ENCODE results near the gene GGT1.

DNA sequence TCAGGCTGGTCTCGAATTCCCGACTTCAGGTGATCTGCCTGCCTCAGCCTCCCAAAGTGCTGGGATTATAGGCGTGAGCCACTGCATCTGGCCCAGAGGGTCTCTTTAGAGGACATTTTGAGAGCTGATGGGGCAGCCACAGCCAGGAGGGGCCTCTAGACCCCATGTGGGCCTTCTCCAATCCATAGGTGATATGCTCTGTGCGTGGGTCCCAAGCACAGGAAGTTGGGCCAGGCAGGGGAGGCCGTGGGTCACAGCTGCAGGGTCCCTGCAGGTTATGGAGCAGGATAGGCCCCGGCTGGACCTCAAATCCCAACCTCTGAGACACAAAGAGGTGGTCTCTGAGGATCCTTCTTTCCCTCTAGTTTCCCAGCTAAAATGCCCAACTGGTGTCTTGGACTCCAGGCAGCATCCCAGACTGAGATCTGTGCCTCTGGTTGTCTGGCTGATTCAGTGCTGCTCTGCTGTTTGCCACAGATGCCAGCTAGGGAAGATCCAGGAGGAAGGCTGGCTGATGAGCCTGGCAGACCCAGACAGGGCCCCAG is 11.6 kb upstream of the GGT1 start:
- no peak for TF ChIP-seq CTCF (IDR thresholded peaks at IDR 0.05 in 2 of 3, conservative IDR thresholded peaks at IDR 0.05 in 1 of 3; ENCODE audit: borderline replicate concordance in 1 of 3, insufficient read depth in 1 of 3, low read depth in 2 of 3, low read length in 2 of 3)
- TF ChIP-seq, protein P1, sequence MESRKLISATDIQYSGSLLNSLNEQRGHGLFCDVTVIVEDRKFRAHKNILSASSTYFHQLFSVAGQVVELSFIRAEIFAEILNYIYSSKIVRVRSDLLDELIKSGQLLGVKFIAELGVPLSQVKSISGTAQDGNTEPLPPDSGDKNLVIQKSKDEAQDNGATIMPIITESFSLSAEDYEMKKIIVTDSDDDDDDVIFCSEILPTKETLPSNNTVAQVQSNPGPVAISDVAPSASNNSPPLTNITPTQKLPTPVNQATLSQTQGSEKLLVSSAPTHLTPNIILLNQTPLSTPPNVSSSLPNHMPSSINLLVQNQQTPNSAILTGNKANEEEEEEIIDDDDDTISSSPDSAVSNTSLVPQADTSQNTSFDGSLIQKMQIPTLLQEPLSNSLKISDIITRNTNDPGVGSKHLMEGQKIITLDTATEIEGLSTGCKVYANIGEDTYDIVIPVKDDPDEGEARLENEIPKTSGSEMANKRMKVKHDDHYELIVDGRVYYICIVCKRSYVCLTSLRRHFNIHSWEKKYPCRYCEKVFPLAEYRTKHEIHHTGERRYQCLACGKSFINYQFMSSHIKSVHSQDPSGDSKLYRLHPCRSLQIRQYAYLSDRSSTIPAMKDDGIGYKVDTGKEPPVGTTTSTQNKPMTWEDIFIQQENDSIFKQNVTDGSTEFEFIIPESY (IDR thresholded peaks at IDR 0.05; ENCODE audit: extremely low read depth, insufficient replicate concordance, low read length) = no peak
- TF ChIP-seq RAD21 (IDR thresholded peaks at IDR 0.05; ENCODE audit: low read depth) = no peak
- TF ChIP-seq SIN3A (IDR thresholded peaks at IDR 0.05; ENCODE audit: low read depth) = no peak
- no peak for TF ChIP-seq JUND (IDR thresholded peaks at IDR 0.05)
- TF ChIP-seq EZH2 (IDR thresholded peaks at IDR 0.05) = no peak
- TF ChIP-seq, protein P2, sequence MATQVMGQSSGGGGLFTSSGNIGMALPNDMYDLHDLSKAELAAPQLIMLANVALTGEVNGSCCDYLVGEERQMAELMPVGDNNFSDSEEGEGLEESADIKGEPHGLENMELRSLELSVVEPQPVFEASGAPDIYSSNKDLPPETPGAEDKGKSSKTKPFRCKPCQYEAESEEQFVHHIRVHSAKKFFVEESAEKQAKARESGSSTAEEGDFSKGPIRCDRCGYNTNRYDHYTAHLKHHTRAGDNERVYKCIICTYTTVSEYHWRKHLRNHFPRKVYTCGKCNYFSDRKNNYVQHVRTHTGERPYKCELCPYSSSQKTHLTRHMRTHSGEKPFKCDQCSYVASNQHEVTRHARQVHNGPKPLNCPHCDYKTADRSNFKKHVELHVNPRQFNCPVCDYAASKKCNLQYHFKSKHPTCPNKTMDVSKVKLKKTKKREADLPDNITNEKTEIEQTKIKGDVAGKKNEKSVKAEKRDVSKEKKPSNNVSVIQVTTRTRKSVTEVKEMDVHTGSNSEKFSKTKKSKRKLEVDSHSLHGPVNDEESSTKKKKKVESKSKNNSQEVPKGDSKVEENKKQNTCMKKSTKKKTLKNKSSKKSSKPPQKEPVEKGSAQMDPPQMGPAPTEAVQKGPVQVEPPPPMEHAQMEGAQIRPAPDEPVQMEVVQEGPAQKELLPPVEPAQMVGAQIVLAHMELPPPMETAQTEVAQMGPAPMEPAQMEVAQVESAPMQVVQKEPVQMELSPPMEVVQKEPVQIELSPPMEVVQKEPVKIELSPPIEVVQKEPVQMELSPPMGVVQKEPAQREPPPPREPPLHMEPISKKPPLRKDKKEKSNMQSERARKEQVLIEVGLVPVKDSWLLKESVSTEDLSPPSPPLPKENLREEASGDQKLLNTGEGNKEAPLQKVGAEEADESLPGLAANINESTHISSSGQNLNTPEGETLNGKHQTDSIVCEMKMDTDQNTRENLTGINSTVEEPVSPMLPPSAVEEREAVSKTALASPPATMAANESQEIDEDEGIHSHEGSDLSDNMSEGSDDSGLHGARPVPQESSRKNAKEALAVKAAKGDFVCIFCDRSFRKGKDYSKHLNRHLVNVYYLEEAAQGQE (IDR thresholded peaks at IDR 0.05; ENCODE audit: low read depth) = no peak
- TF ChIP-seq ELF1 (IDR thresholded peaks at IDR 0.05; ENCODE audit: borderline replicate concordance, low read depth) = no peak
- TF ChIP-seq POLR2A (IDR thresholded peaks at IDR 0.05; ENCODE audit: borderline replicate concordance, extremely low read depth, insufficient read depth, insufficient read length) = no peak
- TF ChIP-seq ZFX (IDR thresholded peaks at IDR 0.05) = no peak
- TF ChIP-seq POLR2AphosphoS5 (IDR thresholded peaks at IDR 0.05; ENCODE audit: low read depth, low read length) = no peak
- no peak for TF ChIP-seq SRF (IDR thresholded peaks at IDR 0.05; ENCODE audit: low read depth)
- no peak for TF ChIP-seq TCF7L2 (IDR thresholded peaks at IDR 0.05; ENCODE audit: borderline replicate concordance, extremely low read depth, insufficient read depth, insufficient read length)
